Activated CD4-positive, CD25-positive, alpha-beta regulatory T cell treated with anti-CD3 and anti-CD28 coated beads, Interleukin-2, amount 50 U/mL, for 16 hours (primary cell): ENCODE measurements around the gene OPRD1.
"Not testable (repeated sequence)": the region's sequence is repeated elsewhere in the genome, so short reads cannot be mapped to it uniquely, and the experiment has no call there.

Experiments
- DNase-seq: peaks from one replicate; pipeline ENCODE4 v3.0.0-alpha.2; 2020; ENCODE audit warnings: low read depth, low spot score

OPRD1 gene

GRCh38 chr1:28845786-28846543 lies 34.0 kb downstream of the OPRD1 start:
- no peak for DNase-seq

DNA sequence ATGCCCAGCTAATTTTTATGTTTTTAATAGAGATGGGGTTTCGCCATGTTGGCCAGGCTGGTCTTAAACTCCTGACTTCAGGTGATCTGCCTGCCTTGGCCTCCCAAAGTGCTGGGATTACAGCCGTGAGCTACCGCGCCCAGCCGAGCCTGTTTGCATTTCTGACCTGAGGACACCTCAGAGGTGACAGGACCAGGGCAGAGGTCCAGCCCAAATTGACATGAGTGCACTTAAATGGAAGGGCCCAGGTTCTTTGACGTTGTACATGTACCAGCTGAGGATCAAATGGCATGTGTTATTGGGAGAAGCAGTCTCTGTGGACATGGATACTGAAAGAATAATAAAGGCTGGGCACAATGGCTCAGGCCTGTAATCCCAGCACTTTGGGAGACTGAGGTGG lies 35.2 kb downstream of the OPRD1 start:
- not testable (repeated sequence) for DNase-seq

DNA sequence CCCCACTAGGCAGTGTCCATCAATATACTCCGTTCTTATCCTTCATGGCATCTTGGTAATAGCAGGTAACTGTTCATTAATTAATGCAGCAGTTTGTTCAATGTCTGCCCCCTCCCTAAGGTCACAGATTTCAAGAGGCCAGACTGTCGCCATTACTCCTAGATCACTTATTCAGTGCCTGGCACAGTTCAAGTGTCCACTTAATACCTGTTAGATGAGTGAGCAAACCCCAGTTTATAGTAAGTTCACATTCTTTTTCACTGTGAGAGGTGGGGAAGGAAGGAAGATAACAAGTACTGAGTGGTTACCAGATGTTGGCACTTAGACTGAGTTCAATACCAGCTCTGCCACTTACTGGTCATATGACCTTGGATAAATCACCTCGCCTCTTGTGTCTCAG lies 36.4 kb downstream of the OPRD1 start:
- DNase-seq, result no peak

GRCh38 chr1:28853093-28853742 lies 41.2 kb downstream of the OPRD1 start:
- no peak for DNase-seq

- not testable (repeated sequence) for DNase-seq
Observed at GRCh38 chr1:28854406-28854805, 42.4 kb downstream of the OPRD1 start.

GRCh38 chr1:28855046-28855445 lies 43.1 kb downstream of the OPRD1 start:
- DNase-seq, result no peak

- no peak for DNase-seq
Observed at GRCh38 chr1:28855469-28855951, 43.5 kb downstream of the OPRD1 start.

- no peak for DNase-seq
Observed at GRCh38 chr1:28855969-28856368, 44.0 kb downstream of the OPRD1 start.

- no peak for DNase-seq
Observed at GRCh38 chr1:28860332-28861073, 48.5 kb downstream of the OPRD1 start.

- no peak for DNase-seq
Observed at GRCh38 chr1:28862571-28863403, 50.8 kb downstream of the OPRD1 start.

- no peak for DNase-seq
Observed at GRCh38 chr1:28864695-28865094, 52.7 kb downstream of the OPRD1 start.

GRCh38 chr1:28865997-28866650 lies 54.2 kb downstream of the OPRD1 start:
- no peak for DNase-seq

DNA sequence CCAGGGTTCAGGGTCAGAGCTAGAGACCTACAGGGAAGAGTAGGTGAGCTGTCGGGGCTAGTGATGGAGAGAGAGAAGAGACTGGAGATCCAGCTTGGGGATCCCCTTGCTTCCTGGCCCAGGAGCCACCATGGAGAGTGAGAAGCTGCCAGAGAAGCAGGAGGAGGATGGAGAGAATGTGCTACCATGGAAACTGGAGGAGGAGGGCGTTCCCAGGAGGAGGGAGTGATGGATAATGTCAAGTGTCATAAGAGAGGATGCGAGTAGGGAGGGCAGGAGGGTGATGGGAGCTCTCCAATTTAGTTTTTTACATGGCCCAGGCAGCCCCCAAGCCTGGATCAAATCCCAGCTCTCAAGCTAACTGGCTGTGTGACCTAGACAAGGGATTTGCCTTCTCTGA lies 55.9 kb downstream of the OPRD1 start:
- DNase-seq, result no peak

DNA sequence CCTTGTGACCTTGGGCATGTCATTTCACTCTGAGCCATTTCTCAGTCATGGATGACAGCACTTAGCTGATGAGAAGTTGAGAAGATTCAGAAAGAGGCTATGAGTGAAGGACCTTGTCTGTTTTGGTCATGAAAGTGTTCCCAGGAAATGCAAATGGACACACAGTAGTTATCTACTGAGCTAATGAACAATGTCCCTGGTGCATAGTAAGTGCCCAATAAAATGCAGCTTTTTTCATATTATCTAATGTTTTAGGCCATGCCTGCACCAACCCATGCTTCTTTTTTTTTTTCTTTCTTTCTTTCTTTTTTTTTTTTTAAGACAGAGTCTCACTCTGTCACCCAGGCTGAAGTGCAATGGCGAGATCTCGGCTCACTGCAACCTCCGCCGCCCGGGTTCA lies 58.0 kb downstream of the OPRD1 start:
- DNase-seq, result no peak

- no peak for DNase-seq
Observed at GRCh38 chr1:28871631-28872401, 59.8 kb downstream of the OPRD1 start.

GRCh38 chr1:28875134-28875533 lies 63.2 kb downstream of the OPRD1 start:
- not testable (repeated sequence) for DNase-seq

GRCh38 chr1:28877132-28877781 lies 65.3 kb downstream of the OPRD1 start:
- peak; percentile 51 for DNase-seq

DNA sequence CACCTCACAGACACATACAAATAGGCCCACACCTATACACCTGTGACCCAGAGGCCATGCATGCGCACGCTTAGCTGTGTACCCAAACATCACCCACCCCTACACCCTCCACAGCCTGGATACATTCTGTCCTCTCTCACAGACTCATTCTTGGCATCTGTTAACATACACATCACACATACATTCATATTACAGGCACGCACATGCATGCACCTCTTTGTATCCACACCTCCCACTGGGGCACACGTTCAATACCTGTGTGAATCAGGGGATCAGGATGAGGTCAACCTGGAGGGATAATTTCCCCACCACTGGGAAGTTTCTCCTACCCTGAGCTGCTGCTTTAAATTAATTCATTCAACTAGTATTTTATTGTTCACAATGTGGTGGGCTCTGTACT lies 66.8 kb downstream of the OPRD1 start:
- DNase-seq, result no peak

- peak; percentile 59 for DNase-seq
Observed at GRCh38 chr1:28882009-28882628, 70.1 kb downstream of the OPRD1 start.
